Suppressor macrophage treated with lipopolysaccharide for 4 hours (primary cell): ENCODE data around the gene LIMS3.
"Not testable (repeated sequence)": the region's sequence is repeated elsewhere in the genome, so short reads cannot be mapped to it uniquely, and the experiment has no call there.

ENCODE experiments used
- DNase-seq: peaks from one replicate; pipeline ENCODE4 v3.0.0-alpha.2; 2020

Gene LIMS3

GRCh38 chr2:109927803-109928202, 29.3 kb downstream of the LIMS3 start:
- not testable (repeated sequence) for DNase-seq

GRCh38 chr2:109929222-109929621, 30.7 kb downstream of the LIMS3 start:
- not testable (repeated sequence) for DNase-seq

- DNase-seq, result not testable (repeated sequence)
Measured at GRCh38 chr2:109936534-109936933, 38.0 kb downstream of the LIMS3 start.

- DNase-seq, result not testable (repeated sequence)
Measured at GRCh38 chr2:109945362-109945761, 46.9 kb downstream of the LIMS3 start.

GRCh38 chr2:109947262-109947958, 48.9 kb downstream of the LIMS3 start:
- DNase-seq, result not testable (repeated sequence)

- not testable (repeated sequence) for DNase-seq
Measured at GRCh38 chr2:109947959-109948520, 49.6 kb downstream of the LIMS3 start.

GRCh38 chr2:109950146-109950843, 51.8 kb downstream of the LIMS3 start:
- DNase-seq, result not testable (repeated sequence)

- DNase-seq, result not testable (repeated sequence)
Measured at GRCh38 chr2:109963942-109964341, 65.5 kb downstream of the LIMS3 start.

GRCh38 chr2:109965482-109965881, 67.0 kb downstream of the LIMS3 start:
- not testable (repeated sequence) for DNase-seq

- DNase-seq, result not testable (repeated sequence)
Measured at GRCh38 chr2:109966107-109966736, 67.7 kb downstream of the LIMS3 start.

GRCh38 chr2:109966858-109967257, 68.4 kb downstream of the LIMS3 start:
- not testable (repeated sequence) for DNase-seq

- DNase-seq, result not testable (repeated sequence)
Measured at GRCh38 chr2:109969864-109970263, 71.4 kb downstream of the LIMS3 start.

GRCh38 chr2:109971710-109972109, 73.2 kb downstream of the LIMS3 start:
- not testable (repeated sequence) for DNase-seq
